PC-9 (cell line): ENCODE measurements around the gene CPVL. TPM values are rescaled to one million over a fixed set of nuclear protein-coding genes. Genes with fewer than 3 reads are reported as not detected.
A peak's percentile ranks its signal among the peaks of the same experiment; 100 is the strongest.

Source experiments
- BruUV-seq: library from RNA; stranded (reverse); fragments of 400-500 nt; replicated peaks from 2 replicates; lab custom pipeline; 2021; lab: Mats Ljungman, UMichigan
- CTCF ChIA-PET: fragments of 300-600 bp; sonication (Branson Sonifier 250); formaldehyde crosslinking; loops from one replicate; lab custom pipeline; 2022; ENCODE audit warnings: antibody characterized with exemption; lab: Charles Lee
- POLR2A ChIA-PET: fragments of 300-600 bp; sonication (Branson Sonifier 250); formaldehyde crosslinking; loops from one replicate; lab custom pipeline; 2022; ENCODE audit warnings: antibody characterized with exemption; ENCODE audit not compliant: unreplicated experiment; lab: Charles Lee
- DNase-seq, 2 experiments: peaks; one replicate each; pipeline versions ENCODE4 v3.0.0 to v3.0.0-alpha.2; 2015 to 2022; ENCODE audit warnings: mixed read lengths in 1 of 2
- H2AFZ ChIP-seq: fragments of 200-600 bp; sonication (generic); 2 replicates; pipeline ENCODE4 v1.8.1; 2017; ENCODE audit warnings: antibody characterized with exemption
- H3F3A ChIP-seq: fragments of 200-600 bp; sonication (generic); 2 replicates; pipeline ENCODE4 v1.8.1; 2017; ENCODE audit warnings: antibody characterized with exemption, mild to moderate bottlenecking, low read depth; ENCODE audit not compliant: insufficient read depth
- H3K27ac ChIP-seq: fragments of 200-600 bp; sonication (generic); 2 replicates; pipeline ENCODE4 v1.6.1; 2016; ENCODE audit warnings: mixed run types
- H3K27me3 ChIP-seq: fragments of 200-600 bp; sonication (generic); 2 replicates; pipeline ENCODE4 v1.6.1; 2016; ENCODE audit warnings: low read depth, mixed run types; ENCODE audit not compliant: insufficient read depth
- H3K36me3 ChIP-seq: fragments of 200-600 bp; sonication (generic); 2 replicates; pipeline ENCODE4 v1.6.1; 2016; ENCODE audit warnings: low read depth, mixed run types
- H3K4me1 ChIP-seq: fragments of 200-600 bp; sonication (generic); replicated peaks from 2 replicates; pipeline ENCODE4 v1.6.1; 2016; ENCODE audit warnings: mixed run types; ENCODE audit not compliant: insufficient read depth
- H3K4me2 ChIP-seq: fragments of 200-600 bp; sonication (generic); 2 replicates; pipeline ENCODE4 v1.6.1; 2017; ENCODE audit warnings: mixed run types
- H3K4me3 ChIP-seq: fragments of 200-600 bp; sonication (generic); 2 replicates; pipeline ENCODE4 v1.6.1; 2016; ENCODE audit warnings: mixed run types
- H3K79me2 ChIP-seq: fragments of 200-600 bp; sonication (generic); 2 replicates; pipeline ENCODE4 v1.6.1; 2017; ENCODE audit warnings: low read depth, mixed run types
- H3K9me2 ChIP-seq: fragments of 200-600 bp; sonication (generic); 2 replicates; pipeline ENCODE4 v1.8.1; 2017; ENCODE audit warnings: mild to moderate bottlenecking; ENCODE audit not compliant: insufficient read depth
- H3K9me3 ChIP-seq: fragments of 200-600 bp; sonication (generic); 2 replicates; pipeline ENCODE4 v1.8.1; 2016; ENCODE audit warnings: low read depth; ENCODE audit not compliant: insufficient read depth
- H4K20me1 ChIP-seq: fragments of 200-600 bp; sonication (generic); 2 replicates; pipeline ENCODE4 v1.8.1; 2017; ENCODE audit not compliant: insufficient read depth
- EZH2 ChIP-seq: fragments of 200-600 bp; sonication (generic); IDR thresholded peaks from 2 replicates; pipeline ENCODE4 v1.8.0; 2017; ENCODE audit warnings: antibody characterized with exemption, low read depth
- intact Hi-C: fragments of 100-400 bp; cut with micrococcal nuclease; formaldehyde crosslinking; loops from one replicate; pipeline ENCODE4 v1.10.0; 2022; ENCODE audit not compliant: unreplicated experiment
- total RNA-seq: library from RNA; stranded (reverse); gene quantifications from 2 replicates; pipeline ENCODE4 v1.2.3, GENCODE V29; 2021
- TF ChIP-seq, protein P1 (sequence below): fragments of 200-600 bp; sonication (generic); conservative IDR thresholded peaks from 2 replicates; pipeline ENCODE4 v1.6.1; 2017; ENCODE audit warnings: mixed run types, antibody characterized with exemption, mild to moderate bottlenecking, moderate library complexity

Gene CPVL
- total RNA-seq, 1 experiment from 2014 or later, result not detected

DNA sequence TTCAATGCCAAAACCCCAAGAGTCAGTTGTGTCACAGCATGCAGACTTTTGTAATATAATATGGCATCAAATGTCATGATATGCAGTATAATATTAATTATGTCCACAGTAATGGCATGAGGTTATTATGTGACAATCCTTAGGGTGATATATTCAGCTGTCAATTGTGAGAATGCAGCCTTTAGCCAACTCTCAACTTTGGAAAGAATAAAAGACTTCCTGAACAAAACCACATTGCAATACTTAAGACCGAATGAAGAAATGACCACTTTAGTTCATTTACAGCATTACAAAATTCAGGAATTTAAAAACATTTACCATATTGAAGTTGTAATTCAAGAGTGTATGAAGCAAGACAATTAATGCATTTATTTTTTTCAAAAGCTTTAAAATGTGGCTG is 45.4 kb downstream of the CPVL start:
- BruUV-seq, result no TSS peak
- Histone ChIP-seq H3K4me2 (peak overlapping the region; percentile 3; the same call in 1 of the 2 replicates), H3K9me3 (no peaks in the 10 kb centered on the region), H4K20me1 (no peaks in the 10 kb centered on the region), H3K27ac (no peak overlapping the region; the same call in 1 of the 2 replicates), H3K4me1 (peaks cover 26% of the 10 kb centered on the region), H3K36me3 (no peaks in the 10 kb centered on the region), H3K27me3 (no peaks in the 10 kb centered on the region), H3K4me3 (no peak overlapping the region), H3K79me2 (no peaks in the 10 kb centered on the region), H2AFZ (no peak overlapping the region), H3F3A (peaks cover 5% of the 10 kb centered on the region; the same call in 1 of the 2 replicates), H3K9me2 (no peaks in the 10 kb centered on the region)
- POLR2A ChIA-PET, result no interaction called here
- no peak for TF ChIP-seq EZH2
- TF ChIP-seq, protein P1, sequence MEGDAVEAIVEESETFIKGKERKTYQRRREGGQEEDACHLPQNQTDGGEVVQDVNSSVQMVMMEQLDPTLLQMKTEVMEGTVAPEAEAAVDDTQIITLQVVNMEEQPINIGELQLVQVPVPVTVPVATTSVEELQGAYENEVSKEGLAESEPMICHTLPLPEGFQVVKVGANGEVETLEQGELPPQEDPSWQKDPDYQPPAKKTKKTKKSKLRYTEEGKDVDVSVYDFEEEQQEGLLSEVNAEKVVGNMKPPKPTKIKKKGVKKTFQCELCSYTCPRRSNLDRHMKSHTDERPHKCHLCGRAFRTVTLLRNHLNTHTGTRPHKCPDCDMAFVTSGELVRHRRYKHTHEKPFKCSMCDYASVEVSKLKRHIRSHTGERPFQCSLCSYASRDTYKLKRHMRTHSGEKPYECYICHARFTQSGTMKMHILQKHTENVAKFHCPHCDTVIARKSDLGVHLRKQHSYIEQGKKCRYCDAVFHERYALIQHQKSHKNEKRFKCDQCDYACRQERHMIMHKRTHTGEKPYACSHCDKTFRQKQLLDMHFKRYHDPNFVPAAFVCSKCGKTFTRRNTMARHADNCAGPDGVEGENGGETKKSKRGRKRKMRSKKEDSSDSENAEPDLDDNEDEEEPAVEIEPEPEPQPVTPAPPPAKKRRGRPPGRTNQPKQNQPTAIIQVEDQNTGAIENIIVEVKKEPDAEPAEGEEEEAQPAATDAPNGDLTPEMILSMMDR, result no peak
- intact Hi-C loops, result loop anchor here (10.0 kb wide), 1 partner anchor 304 kb away; no protein-coding TSS in a partner anchor
- DNase-seq, result peak in 1 of 2 experiments; percentile 53
- CTCF ChIA-PET, result interaction anchor here (0.6 to 1.3 kb wide), 2 partner anchors 174 to 185 kb away, joined by 3 to 7 read pairs; no protein-coding TSS in a partner anchor

DNA sequence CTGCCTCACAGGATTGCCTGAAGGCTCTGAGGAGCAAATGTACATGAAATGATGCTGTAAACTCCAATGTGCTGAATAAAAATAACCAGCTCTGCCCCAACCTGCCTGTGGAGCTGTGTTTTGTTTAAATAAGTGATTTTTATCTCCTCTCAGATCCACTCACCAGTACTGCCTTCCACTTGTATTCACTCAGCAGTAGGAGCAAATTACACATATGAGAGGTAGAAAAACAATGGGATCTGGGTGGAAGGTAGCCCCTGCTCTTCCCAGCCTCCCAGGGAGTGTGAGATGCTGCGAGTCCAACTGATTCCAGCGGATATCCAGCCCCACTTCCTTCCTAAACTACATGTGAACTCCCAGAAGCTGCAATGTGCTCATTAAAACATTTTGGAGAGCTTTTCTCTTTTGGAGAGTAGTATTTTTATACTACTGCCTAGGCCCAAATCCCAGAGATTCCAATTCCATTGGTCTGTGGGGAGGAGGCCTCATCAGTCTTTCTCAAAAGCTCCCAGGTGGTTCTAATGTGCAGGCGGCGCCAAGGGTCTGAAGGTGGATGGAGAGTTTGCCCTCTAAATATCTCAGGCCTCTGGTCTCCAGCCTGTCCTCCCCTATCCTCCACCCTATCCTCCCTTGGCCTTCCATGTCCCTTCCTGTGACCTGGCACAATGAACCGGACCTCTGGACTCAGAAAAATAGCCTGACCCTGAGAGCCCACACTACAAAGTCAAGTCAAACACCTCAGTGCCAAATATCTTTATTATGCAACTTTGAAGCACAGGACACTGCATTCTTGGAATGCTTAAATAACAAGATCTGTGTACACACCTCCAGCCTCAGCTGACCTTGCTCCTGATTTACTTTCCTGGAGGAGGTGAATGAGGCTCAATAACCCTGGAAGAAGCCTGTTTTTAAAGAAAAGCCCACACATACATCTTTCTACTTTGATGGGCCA is 46.2 kb downstream of the CPVL start:
- Histone ChIP-seq H3K4me3 (no peak overlapping the region), H3K4me1 (peaks cover 19% of the 10 kb centered on the region), H3K4me2 (peak overlapping the region; percentile 3; the same call in 1 of the 2 replicates), H3K9me2 (no peaks in the 10 kb centered on the region), H3K27me3 (no peaks in the 10 kb centered on the region), H3K9me3 (no peaks in the 10 kb centered on the region), H2AFZ (no peak overlapping the region), H3F3A (peaks cover 5% of the 10 kb centered on the region; the same call in 1 of the 2 replicates), H3K79me2 (no peaks in the 10 kb centered on the region), H3K36me3 (no peaks in the 10 kb centered on the region), H3K27ac (no peak overlapping the region; the same call in 1 of the 2 replicates), H4K20me1 (no peaks in the 10 kb centered on the region)
- POLR2A ChIA-PET, result no interaction called here
- no peak for TF ChIP-seq EZH2
- TF ChIP-seq, protein P1, result no peak
- CTCF ChIA-PET, result interaction anchor here (0.6 kb wide), 1 partner anchor 184 kb away, joined by 3 read pairs; no protein-coding TSS in a partner anchor
- intact Hi-C loops, result loop anchor here (10.0 kb wide), 1 partner anchor 305 kb away; no protein-coding TSS in a partner anchor
- no TSS peak for BruUV-seq
- peak in 1 of 2 experiments; percentile 84 for DNase-seq

DNA sequence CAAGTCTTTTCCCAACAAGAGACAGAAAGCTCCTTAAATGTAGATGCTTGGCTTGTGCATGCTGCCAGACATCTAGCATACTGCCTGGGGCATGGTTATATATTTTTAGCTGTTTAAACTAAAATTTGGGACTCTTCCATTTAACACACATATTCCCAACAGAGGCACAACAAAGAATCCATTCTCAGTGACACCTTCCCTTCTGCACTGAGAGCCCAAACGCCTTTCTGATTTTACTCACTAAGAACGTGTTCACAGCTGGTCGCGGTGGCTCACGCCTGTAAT is 49.9 kb downstream of the CPVL start:
- Histone ChIP-seq H3K27me3 (no peaks in the 10 kb centered on the region), H3K9me2 (no peaks in the 10 kb centered on the region), H3K36me3 (no peaks in the 10 kb centered on the region), H3K27ac (no peak overlapping the region), H3K4me2 (no peak overlapping the region), H3K9me3 (no peaks in the 10 kb centered on the region), H3K79me2 (no peaks in the 10 kb centered on the region), H3K4me3 (no peak overlapping the region), H2AFZ (no peak overlapping the region), H3F3A (peaks cover 5% of the 10 kb centered on the region; the same call in 1 of the 2 replicates), H3K4me1 (peaks cover 16% of the 10 kb centered on the region), H4K20me1 (no peaks in the 10 kb centered on the region)
- no peak for TF ChIP-seq EZH2
- TF ChIP-seq, protein P1, result no peak
- intact Hi-C loops, result no loop called here
- BruUV-seq, result no TSS peak
- POLR2A ChIA-PET, result no interaction called here
- CTCF ChIA-PET, result no interaction called here
- DNase-seq, result peak in 1 of 2 experiments; percentile 32
